Fibroblast of villous mesenchyme (primary cell): ENCODE results near the gene MGAT5. TPM values are rescaled to one million over a fixed set of nuclear protein-coding genes. Genes with fewer than 3 reads are reported as not detected.

Experiments used
- DNase-seq: peaks from one replicate; pipeline ENCODE4 v3.0.0-alpha.2; 2010; ENCODE audit warnings: low read depth
- H3K4me3 ChIP-seq: 2 replicates; pipeline ENCODE4 v1.5.1; 2011; ENCODE audit warnings: low read depth, mild to moderate bottlenecking, low read length
- CTCF ChIP-seq: IDR thresholded peaks from 2 replicates; pipeline ENCODE4 v1.5.1; 2012; ENCODE audit warnings: low read depth, mild to moderate bottlenecking, low read length; ENCODE audit not compliant: insufficient read depth
- total RNA-seq: library from RNA; depleted of rRNA; stranded (reverse); fragments of >200 nt; gene quantifications from 2 replicates; pipeline ENCODE4 v1.2.3, GENCODE V29; 2012

The MGAT5 gene
- total RNA-seq, 1 donor = 109 TPM

- TF ChIP-seq CTCF = no peak
- H3K4me3 ChIP-seq = no peak overlapping the region
- no peak for DNase-seq
Measured at GRCh38 chr2:134454426-134454825, 200.6 kb downstream of the MGAT5 start.

GRCh38 chr2:134454931-134455330 is 201.1 kb downstream of the MGAT5 start:
- TF ChIP-seq CTCF = no peak
- no peak overlapping the region for H3K4me3 ChIP-seq
- no peak for DNase-seq

- TF ChIP-seq CTCF = no peak
- H3K4me3 ChIP-seq = no peak overlapping the region
- no peak for DNase-seq
Measured at GRCh38 chr2:134455426-134455825, 201.6 kb downstream of the MGAT5 start.

GRCh38 chr2:134457353-134457752 is 203.5 kb downstream of the MGAT5 start:
- no peak for TF ChIP-seq CTCF
- no peak for DNase-seq

GRCh38 chr2:134457765-134458472 is 204.0 kb downstream of the MGAT5 start:
- H3K4me3 ChIP-seq = no peak overlapping the region
- no peak for DNase-seq
- TF ChIP-seq CTCF = no peak

More at GRCh38 chr2:134457353-134457752, 203.5 kb downstream of the MGAT5 start:
- no peak overlapping the region for H3K4me3 ChIP-seq

GRCh38 chr2:134458473-134458853 is 204.6 kb downstream of the MGAT5 start:
- no peak for DNase-seq
- H3K4me3 ChIP-seq = no peak overlapping the region
- TF ChIP-seq CTCF = no peak

GRCh38 chr2:134458950-134459349 is 205.1 kb downstream of the MGAT5 start:
- no peak for TF ChIP-seq CTCF
- H3K4me3 ChIP-seq = no peak overlapping the region

More at GRCh38 chr2:134458950-134459349, 205.1 kb downstream of the MGAT5 start:
- no peak for DNase-seq
